Calu3 (cell line): ENCODE results near the gene RASGRP2. TPM values are rescaled to one million over a fixed set of nuclear protein-coding genes. Genes with fewer than 3 reads are reported as not detected.

Source experiments
- BruUV-seq: library from RNA; stranded (reverse); fragments of 400-500 nt; replicated peaks from 2 replicates; lab custom pipeline; 2021; lab: Mats Ljungman, UMichigan
- CTCF ChIA-PET: fragments of 300-600 bp; sonication (Branson Sonifier 250); formaldehyde crosslinking; loops from one replicate; lab custom pipeline; 2022; ENCODE audit warnings: antibody characterized with exemption; lab: Charles Lee
- DNase-seq: peaks from one replicate; pipeline ENCODE4 v3.0.0; 2022
- H3K27ac Mint-ChIP-seq: one replicate; pipeline ENCODE4 v1.8.0; 2022; ENCODE audit warnings: mixed read lengths; ENCODE audit not compliant: unreplicated experiment
- H3K27me3 Mint-ChIP-seq: one replicate; pipeline ENCODE4 v1.8.0; 2022; ENCODE audit warnings: mixed read lengths; ENCODE audit not compliant: unreplicated experiment
- H3K36me3 Mint-ChIP-seq: one replicate; pipeline ENCODE4 v1.8.0; 2022; ENCODE audit warnings: mild to moderate bottlenecking, moderate library complexity, mixed read lengths; ENCODE audit not compliant: insufficient read depth, unreplicated experiment
- H3K4me1 Mint-ChIP-seq: one replicate; pipeline ENCODE4 v1.8.0; 2022; ENCODE audit warnings: mild to moderate bottlenecking, low read depth, mixed read lengths; ENCODE audit not compliant: unreplicated experiment
- H3K4me3 Mint-ChIP-seq: one replicate; pipeline ENCODE4 v1.8.0; 2022; ENCODE audit warnings: mild to moderate bottlenecking, low read depth, moderate library complexity, mixed read lengths; ENCODE audit not compliant: unreplicated experiment
- H3K9me3 Mint-ChIP-seq: one replicate; pipeline ENCODE4 v1.8.0; 2022; ENCODE audit warnings: low read depth, mixed read lengths; ENCODE audit not compliant: unreplicated experiment
- intact Hi-C: fragments of 100-400 bp; cut with micrococcal nuclease; formaldehyde crosslinking; loops from one replicate; pipeline ENCODE4 v1.10.0; 2022; ENCODE audit not compliant: unreplicated experiment
- total RNA-seq: library from RNA; stranded (reverse); gene quantifications from 2 replicates; pipeline ENCODE4 v1.2.3, GENCODE V29; 2022
- TF ChIP-seq, protein P1 (sequence below): fragments of 200-600 bp; IDR thresholded peaks from one replicate; pipeline ENCODE4 v1.8.0; 2022; ENCODE audit warnings: antibody characterized with exemption; ENCODE audit not compliant: unreplicated experiment

Gene RASGRP2
- total RNA-seq, 1 experiment from 2014 or later, result not detected

DNA sequence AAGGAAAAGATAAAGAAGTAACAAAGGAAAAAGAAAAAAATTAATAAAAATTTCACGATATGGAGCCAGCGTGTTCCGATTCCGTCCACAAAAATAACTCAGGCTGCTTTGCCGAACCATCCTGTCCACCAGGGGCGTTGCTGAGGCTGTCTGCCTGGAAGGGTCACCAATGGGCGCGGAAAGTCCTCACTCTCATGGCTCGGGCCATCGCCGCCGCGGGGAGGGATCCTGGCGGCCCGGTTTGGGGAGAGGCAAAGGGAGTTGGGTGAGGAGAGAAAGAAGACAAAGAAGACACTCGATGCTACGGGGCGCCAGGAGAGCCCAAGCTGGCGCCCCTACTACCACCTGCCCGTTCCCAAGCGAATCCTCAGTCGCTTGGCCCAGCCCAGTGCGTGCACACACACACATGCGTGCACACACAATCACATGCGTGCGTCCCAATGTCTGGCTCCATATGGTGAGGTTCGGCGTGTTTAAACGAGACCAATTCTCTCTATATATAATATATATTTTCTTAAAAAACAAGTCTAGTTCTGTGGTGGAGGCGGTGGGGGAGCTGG is 21.4 kb upstream of the RASGRP2 start:
- Mint-ChIP-seq H3K27me3 (no peaks in the 10 kb centered on the region), H3K36me3 (peaks cover 88% of the 10 kb centered on the region), H3K4me1 (peaks cover 21% of the 10 kb centered on the region), H3K4me3 (no peak overlapping the region), H3K27ac (no peak overlapping the region), H3K9me3 (no peaks in the 10 kb centered on the region)
- TF ChIP-seq, protein P1, sequence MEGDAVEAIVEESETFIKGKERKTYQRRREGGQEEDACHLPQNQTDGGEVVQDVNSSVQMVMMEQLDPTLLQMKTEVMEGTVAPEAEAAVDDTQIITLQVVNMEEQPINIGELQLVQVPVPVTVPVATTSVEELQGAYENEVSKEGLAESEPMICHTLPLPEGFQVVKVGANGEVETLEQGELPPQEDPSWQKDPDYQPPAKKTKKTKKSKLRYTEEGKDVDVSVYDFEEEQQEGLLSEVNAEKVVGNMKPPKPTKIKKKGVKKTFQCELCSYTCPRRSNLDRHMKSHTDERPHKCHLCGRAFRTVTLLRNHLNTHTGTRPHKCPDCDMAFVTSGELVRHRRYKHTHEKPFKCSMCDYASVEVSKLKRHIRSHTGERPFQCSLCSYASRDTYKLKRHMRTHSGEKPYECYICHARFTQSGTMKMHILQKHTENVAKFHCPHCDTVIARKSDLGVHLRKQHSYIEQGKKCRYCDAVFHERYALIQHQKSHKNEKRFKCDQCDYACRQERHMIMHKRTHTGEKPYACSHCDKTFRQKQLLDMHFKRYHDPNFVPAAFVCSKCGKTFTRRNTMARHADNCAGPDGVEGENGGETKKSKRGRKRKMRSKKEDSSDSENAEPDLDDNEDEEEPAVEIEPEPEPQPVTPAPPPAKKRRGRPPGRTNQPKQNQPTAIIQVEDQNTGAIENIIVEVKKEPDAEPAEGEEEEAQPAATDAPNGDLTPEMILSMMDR, result no peak
- BruUV-seq, result no TSS peak
- CTCF ChIA-PET, result no interaction called here
- no peak for DNase-seq
- intact Hi-C loops, result no loop called here

DNA sequence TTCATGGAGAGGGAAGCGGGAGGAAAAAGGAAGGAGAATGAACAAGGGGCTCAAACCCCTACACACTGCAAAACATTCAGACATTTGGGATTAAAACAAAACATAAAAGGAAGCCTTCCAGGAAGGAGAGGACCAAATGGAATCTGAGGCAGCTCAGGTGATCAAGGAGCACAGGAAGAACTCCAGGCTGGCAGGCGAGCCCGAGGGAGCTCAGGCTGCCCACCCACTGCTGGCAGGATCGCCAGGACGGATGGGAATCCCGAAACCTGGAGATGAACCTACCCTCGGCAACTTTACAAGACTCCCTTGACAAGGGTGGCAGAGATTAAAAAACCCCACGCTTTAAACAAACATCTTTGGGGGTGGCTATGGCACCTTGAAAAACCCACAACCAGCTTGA is 20.8 kb upstream of the RASGRP2 start:
- no peak overlapping the region for H3K27ac Mint-ChIP-seq
- intact Hi-C loops, result no loop called here
- TSS peak; percentile 21 for BruUV-seq

DNA sequence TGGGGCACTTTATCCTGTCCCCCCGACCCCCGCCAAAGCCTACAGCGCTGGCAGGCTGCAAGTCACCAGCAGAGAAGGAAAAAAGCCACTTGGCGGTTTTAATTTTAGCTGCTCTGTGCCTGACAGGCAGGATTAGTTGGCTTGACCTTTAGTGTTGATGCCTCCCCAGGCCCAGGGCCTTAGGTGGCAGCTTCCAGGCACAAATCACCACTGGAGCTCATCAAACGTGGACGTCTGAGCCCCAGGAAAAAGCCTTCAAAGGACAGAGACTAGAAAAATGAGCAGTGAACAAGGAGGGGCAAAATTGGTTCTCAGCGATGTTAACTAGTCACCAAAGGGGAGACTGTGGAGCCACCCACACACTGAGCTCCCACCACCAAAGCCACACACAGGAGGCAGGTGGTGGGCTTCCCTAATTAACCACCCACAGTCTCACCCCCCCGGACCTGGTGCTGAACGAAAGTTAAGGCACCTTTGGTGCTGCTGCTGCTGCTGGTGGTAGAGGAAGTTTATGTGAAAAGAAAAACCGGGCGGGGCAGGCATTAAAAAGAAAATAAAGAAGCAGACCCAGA is 20.2 kb upstream of the RASGRP2 start:
- TF ChIP-seq, protein P1, result no peak
- Mint-ChIP-seq H3K27me3 (no peaks in the 10 kb centered on the region), H3K27ac (no peak overlapping the region), H3K9me3 (no peaks in the 10 kb centered on the region), H3K36me3 (peaks cover 87% of the 10 kb centered on the region), H3K4me3 (no peak overlapping the region), H3K4me1 (peaks cover 21% of the 10 kb centered on the region)
- no TSS peak for BruUV-seq
- intact Hi-C loops, result no loop called here
- DNase-seq, result no peak
- CTCF ChIA-PET, result no interaction called here

More for the DNA sequence above, 20.8 kb upstream of the RASGRP2 start:
- H3K9me3 Mint-ChIP-seq, result no peaks in the 10 kb centered on the region
- TF ChIP-seq, protein P1, result no peak
- H3K4me3 Mint-ChIP-seq, result no peak overlapping the region
- CTCF ChIA-PET, result no interaction called here
- H3K36me3 Mint-ChIP-seq, result peaks cover 89% of the 10 kb centered on the region
- H3K4me1 Mint-ChIP-seq, result peaks cover 21% of the 10 kb centered on the region
- H3K27me3 Mint-ChIP-seq, result no peaks in the 10 kb centered on the region
- DNase-seq, result no peak

DNA sequence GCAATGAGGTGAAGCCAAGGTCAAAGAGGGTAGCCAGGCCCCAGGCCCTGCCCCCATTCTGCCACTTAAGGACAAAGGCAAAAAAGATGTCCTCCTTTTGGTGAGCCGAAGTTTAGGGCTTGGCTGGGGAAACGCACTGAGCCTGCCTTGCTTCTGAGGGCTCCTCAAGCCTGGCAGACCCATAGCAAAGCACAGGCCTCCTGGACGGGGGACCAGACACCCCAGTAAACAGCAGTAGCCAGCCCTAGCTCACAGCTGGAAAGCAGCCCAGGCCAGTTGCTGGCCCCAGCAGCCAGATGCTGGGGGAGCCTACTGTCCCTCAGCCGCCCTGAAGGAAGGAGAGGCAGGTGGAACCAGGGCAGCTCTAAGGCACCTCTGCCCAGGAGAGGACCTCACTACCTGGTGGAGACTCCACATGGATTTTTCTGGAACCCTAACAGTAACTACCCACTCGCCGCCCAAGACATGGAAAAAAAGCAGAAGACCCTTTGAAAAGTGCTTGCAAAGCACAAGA is 19.6 kb upstream of the RASGRP2 start:
- Mint-ChIP-seq H3K27me3 (no peaks in the 10 kb centered on the region), H3K36me3 (peaks cover 82% of the 10 kb centered on the region), H3K4me1 (peaks cover 21% of the 10 kb centered on the region), H3K9me3 (no peaks in the 10 kb centered on the region), H3K4me3 (no peak overlapping the region), H3K27ac (no peak overlapping the region)
- CTCF ChIA-PET, result interaction anchor here (0.6 kb wide), 1 partner anchor 359 kb away, joined by 4 read pairs; no protein-coding TSS in a partner anchor
- intact Hi-C loops, result no loop called here
- TF ChIP-seq, protein P1, result no peak
- no TSS peak for BruUV-seq
- no peak for DNase-seq
